Chondrocyte (in vitro differentiated cells): ENCODE data around the gene LRRN4. TPM values are rescaled to one million over a fixed set of nuclear protein-coding genes. Genes with fewer than 3 reads are reported as not detected.

ENCODE experiments used
- DNase-seq: peaks from one replicate; pipeline ENCODE4 v3.0.0; 2021; ENCODE audit warnings: mixed read lengths, low spot score
- H3K27ac Mint-ChIP-seq: one replicate; pipeline ENCODE4 v1.8.0; 2021; ENCODE audit warnings: mild to moderate bottlenecking, moderate library complexity, mixed read lengths; ENCODE audit not compliant: unreplicated experiment
- H3K27me3 Mint-ChIP-seq: 2 replicates; pipeline ENCODE4 v1.8.0; 2021; ENCODE audit warnings: low read depth, mixed read lengths
- H3K36me3 Mint-ChIP-seq: 2 replicates; pipeline ENCODE4 v1.8.0; 2021; ENCODE audit warnings: low read depth, mixed read lengths
- H3K4me1 Mint-ChIP-seq: 2 replicates; pipeline ENCODE4 v1.8.0; 2021; ENCODE audit warnings: low read depth, mild to moderate bottlenecking, mixed read lengths
- H3K4me3 Mint-ChIP-seq: one replicate; pipeline ENCODE4 v1.8.0; 2021; ENCODE audit warnings: mild to moderate bottlenecking, moderate library complexity, mixed read lengths; ENCODE audit not compliant: unreplicated experiment
- H3K9me3 Mint-ChIP-seq: 2 replicates; pipeline ENCODE4 v1.8.0; 2021; ENCODE audit warnings: low read depth, mixed read lengths
- total RNA-seq: library from RNA; stranded (reverse); gene quantifications from 3 replicates; pipeline ENCODE4 v1.2.1, GENCODE V29; 2021
- TF ChIP-seq, protein P1 (sequence below): fragments of 200-600 bp; sonication (generic); IDR thresholded peaks from 2 replicates; pipeline ENCODE4 v1.5.0; 2021; ENCODE audit warnings: antibody characterized with exemption, mild to moderate bottlenecking, moderate library complexity

The LRRN4 gene
- total RNA-seq, 1 donor from 2014 or later: not detected

DNA sequence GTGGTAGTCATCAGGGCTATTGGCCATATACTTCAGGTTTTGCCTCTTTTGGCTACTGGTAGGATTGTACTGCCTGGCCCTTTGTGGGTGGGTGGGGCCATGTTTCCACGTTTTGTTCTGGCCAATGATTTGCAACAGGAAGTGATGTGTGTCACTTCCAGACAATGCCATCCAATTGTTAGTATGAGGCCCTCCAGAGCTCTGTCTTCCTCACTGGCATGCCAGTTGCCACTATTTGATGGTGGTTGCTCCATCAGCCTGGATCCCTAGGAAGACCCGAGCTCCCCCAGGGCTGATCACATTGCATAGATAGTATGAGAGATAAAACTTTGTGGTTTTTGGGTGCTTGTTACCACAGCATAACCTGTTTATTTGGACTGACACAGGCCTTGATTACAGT, 7.7 kb upstream of the LRRN4 start:
- H3K4me1 Mint-ChIP-seq: no peaks in the 10 kb centered on the region
- H3K4me3 Mint-ChIP-seq: no peak overlapping the region
- peaks cover 7% of the 10 kb centered on the region for H3K27me3 Mint-ChIP-seq
- H3K36me3 Mint-ChIP-seq: no peaks in the 10 kb centered on the region
- no peak overlapping the region for H3K27ac Mint-ChIP-seq
- TF ChIP-seq, protein P1, sequence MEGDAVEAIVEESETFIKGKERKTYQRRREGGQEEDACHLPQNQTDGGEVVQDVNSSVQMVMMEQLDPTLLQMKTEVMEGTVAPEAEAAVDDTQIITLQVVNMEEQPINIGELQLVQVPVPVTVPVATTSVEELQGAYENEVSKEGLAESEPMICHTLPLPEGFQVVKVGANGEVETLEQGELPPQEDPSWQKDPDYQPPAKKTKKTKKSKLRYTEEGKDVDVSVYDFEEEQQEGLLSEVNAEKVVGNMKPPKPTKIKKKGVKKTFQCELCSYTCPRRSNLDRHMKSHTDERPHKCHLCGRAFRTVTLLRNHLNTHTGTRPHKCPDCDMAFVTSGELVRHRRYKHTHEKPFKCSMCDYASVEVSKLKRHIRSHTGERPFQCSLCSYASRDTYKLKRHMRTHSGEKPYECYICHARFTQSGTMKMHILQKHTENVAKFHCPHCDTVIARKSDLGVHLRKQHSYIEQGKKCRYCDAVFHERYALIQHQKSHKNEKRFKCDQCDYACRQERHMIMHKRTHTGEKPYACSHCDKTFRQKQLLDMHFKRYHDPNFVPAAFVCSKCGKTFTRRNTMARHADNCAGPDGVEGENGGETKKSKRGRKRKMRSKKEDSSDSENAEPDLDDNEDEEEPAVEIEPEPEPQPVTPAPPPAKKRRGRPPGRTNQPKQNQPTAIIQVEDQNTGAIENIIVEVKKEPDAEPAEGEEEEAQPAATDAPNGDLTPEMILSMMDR: no peak
- DNase-seq: no peak
- no peaks in the 10 kb centered on the region for H3K9me3 Mint-ChIP-seq

DNA sequence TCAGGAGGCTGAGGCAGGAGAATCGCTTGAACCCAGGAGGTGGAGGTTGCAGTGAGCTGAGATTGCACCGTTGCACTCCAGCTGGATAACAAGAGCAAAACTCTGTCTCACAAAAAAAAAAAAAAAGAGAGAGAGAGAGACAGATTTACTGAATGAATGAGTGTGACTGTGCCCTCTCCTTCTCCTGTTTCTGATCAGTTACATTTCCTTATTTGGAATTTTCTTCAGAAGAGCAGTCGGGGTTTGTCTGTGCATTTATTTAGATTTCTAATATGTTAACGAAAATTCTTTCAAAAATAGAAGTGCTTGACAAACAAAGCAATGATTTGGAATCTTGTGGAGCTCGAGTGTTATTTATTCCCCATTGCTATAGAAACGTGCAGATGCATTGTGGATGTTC, 6.4 kb upstream of the LRRN4 start:
- Mint-ChIP-seq H3K27ac (no peak overlapping the region), H3K36me3 (no peaks in the 10 kb centered on the region), H3K9me3 (no peaks in the 10 kb centered on the region), H3K4me1 (no peaks in the 10 kb centered on the region), H3K27me3 (peaks cover 7% of the 10 kb centered on the region), H3K4me3 (no peak overlapping the region)
- DNase-seq: no peak
- TF ChIP-seq, protein P1: no peak

DNA sequence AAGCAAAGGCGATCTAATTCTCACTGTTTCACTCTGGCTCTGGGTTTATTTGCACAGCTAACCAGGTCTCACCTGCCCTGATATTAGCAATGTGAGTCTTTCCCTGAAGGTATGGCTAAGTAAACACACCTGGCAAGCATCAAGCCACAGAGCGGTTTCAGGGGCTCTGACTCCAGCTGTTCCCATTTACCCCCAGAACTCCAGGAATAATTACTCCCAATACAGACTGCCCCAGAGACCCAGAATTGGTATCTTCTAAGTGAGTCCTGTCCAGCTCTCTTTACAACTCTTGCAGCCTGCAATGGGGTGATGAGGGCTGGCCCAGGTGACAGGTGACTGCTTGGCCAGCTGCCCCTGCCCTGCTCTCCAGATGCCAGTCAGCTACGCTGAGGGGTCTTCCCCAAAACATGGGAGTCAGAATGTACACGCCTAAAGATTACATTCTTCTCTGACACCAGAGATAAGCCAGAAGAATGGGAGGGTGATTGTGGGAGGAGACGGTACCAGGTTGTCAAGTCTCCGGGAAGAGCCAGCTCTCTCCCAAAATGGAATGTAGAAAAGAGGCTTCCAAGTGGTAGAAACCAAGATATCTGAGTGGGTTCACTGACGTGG, 4.9 kb upstream of the LRRN4 start:
- Mint-ChIP-seq H3K36me3 (no peaks in the 10 kb centered on the region), H3K27ac (no peak overlapping the region), H3K4me3 (no peak overlapping the region), H3K4me1 (peaks cover 5% of the 10 kb centered on the region), H3K9me3 (no peaks in the 10 kb centered on the region), H3K27me3 (peaks cover 7% of the 10 kb centered on the region)
- TF ChIP-seq, protein P1: no peak
- no peak for DNase-seq

DNA sequence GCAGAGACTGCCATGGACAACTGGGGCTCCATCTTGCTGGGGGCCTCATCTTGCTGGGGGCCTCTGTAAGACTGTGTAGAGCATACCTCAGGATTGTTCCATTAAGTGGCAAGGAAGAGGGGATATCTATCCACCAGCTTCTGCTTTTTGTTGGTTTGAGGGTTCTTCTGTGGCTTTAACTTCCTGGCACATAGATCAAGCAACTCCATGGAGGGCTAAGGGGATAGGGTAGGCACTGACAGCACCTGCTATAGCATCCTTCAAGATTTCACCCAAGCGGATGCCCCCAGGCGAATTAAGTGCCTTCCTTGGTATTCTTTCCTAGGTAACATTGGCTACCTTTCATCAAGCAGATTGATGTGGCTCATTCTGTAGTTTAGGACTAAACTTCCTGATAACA, 3.8 kb upstream of the LRRN4 start:
- Mint-ChIP-seq H3K9me3 (no peaks in the 10 kb centered on the region), H3K36me3 (no peaks in the 10 kb centered on the region), H3K27ac (no peak overlapping the region), H3K4me1 (peaks cover 10% of the 10 kb centered on the region), H3K4me3 (no peak overlapping the region), H3K27me3 (peaks cover 13% of the 10 kb centered on the region)
- TF ChIP-seq, protein P1: no peak
- no peak for DNase-seq

DNA sequence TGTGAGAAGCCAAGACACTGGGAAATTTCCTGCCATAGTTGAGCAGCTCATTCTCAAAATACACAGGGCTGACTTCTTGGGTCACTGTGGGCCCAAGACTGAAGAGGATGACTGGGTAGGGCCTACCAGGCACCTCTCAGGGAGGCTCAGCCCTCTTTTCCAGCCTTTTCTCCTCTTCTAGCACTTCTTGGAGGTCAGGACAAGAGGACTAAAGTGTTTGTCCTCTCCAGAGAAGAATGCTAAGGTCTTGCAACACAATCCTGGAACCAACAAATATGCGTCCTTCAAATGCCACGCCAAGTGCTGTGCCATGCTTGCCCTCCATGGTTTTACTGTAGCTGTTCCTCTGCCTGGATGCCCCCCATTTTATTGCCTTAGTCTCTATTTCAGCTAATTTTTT, 3.3 kb upstream of the LRRN4 start:
- TF ChIP-seq, protein P1: no peak
- H3K4me3 Mint-ChIP-seq: no peak overlapping the region

More for the DNA sequence above, 3.3 kb upstream of the LRRN4 start:
- Mint-ChIP-seq H3K4me1 (peaks cover 10% of the 10 kb centered on the region), H3K27me3 (peaks cover 14% of the 10 kb centered on the region), H3K27ac (no peak overlapping the region), H3K36me3 (no peaks in the 10 kb centered on the region), H3K9me3 (no peaks in the 10 kb centered on the region)
- no peak for DNase-seq
